ENCODE results near the gene GKN1.

GRCh38 chr2:68969736-68970490, 4.5 kb upstream of the GKN1 start:
- TF ChIP-seq, protein P1, sequence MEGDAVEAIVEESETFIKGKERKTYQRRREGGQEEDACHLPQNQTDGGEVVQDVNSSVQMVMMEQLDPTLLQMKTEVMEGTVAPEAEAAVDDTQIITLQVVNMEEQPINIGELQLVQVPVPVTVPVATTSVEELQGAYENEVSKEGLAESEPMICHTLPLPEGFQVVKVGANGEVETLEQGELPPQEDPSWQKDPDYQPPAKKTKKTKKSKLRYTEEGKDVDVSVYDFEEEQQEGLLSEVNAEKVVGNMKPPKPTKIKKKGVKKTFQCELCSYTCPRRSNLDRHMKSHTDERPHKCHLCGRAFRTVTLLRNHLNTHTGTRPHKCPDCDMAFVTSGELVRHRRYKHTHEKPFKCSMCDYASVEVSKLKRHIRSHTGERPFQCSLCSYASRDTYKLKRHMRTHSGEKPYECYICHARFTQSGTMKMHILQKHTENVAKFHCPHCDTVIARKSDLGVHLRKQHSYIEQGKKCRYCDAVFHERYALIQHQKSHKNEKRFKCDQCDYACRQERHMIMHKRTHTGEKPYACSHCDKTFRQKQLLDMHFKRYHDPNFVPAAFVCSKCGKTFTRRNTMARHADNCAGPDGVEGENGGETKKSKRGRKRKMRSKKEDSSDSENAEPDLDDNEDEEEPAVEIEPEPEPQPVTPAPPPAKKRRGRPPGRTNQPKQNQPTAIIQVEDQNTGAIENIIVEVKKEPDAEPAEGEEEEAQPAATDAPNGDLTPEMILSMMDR (IDR thresholded peaks at IDR 0.05), result no peak
- TF ChIP-seq POLR2A (IDR thresholded peaks at IDR 0.05), result no peak
- TF ChIP-seq POLR2AphosphoS5 (IDR thresholded peaks at IDR 0.05), result no peak
